ENCODE measurements around the gene CASKIN1.

DNA sequence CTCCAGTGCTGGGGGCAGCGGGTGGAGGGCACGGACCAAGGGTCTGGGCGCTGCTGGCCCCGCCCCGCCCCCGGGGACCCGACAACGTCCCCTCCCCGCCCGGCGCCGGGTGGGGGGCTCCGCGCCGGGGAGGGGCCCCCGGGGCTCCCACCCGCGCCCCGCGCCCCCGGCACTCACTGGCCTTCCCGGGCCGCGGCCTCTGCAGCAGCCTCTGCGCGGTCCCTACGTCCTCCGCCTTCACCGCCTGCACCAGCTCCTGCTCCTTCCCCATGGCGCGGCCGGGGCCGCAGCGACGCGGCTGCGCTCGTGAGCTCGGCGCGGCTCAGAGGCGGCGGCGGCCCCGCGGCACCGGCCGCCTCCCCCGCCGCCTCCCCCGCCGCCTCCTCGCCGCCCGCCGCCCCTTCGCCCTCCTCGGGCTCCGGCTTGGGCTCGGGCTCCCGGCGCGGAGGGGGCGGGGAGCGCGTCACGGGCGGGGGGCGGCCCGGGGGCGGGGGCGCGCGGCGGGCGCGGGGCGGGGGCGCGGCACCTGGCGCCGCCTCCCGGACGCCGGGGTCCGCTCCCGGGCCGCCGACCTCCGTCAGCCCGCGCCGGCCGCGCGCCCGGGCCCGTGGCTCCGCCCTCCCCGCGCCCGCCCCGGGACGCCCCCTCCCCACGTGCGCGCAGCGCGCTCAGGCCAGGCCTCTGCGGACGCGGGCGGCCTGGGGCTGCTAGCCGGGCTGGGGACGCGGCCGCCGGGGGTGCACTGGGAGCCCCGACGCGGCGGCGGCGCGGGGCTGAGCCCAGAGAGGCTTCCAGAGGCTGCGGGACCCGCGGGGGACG, at the start of gene CASKIN1:
- no peak for TF ChIP-seq CEBPB (IDR thresholded peaks at IDR 0.05)
- no peak for TF ChIP-seq REST (IDR thresholded peaks at IDR 0.05; ENCODE audit: low read depth)
- TF ChIP-seq RAD21 (IDR thresholded peaks at IDR 0.05; ENCODE audit: low read depth): no peak
- TF ChIP-seq MAX (IDR thresholded peaks at IDR 0.05): 0 out of 2 replicates have a peak, but pooled peaks have one; percentile 29

Measured in Ishikawa (cell line).